Measurements from ENCODE around the gene PCBD1. TPM values are rescaled to one million over a fixed set of nuclear protein-coding genes. Genes with fewer than 3 reads are reported as not detected.

The PCBD1 gene
- 23.4 and 30.4 TPM in 2 replicates for total RNA-seq

DNA sequence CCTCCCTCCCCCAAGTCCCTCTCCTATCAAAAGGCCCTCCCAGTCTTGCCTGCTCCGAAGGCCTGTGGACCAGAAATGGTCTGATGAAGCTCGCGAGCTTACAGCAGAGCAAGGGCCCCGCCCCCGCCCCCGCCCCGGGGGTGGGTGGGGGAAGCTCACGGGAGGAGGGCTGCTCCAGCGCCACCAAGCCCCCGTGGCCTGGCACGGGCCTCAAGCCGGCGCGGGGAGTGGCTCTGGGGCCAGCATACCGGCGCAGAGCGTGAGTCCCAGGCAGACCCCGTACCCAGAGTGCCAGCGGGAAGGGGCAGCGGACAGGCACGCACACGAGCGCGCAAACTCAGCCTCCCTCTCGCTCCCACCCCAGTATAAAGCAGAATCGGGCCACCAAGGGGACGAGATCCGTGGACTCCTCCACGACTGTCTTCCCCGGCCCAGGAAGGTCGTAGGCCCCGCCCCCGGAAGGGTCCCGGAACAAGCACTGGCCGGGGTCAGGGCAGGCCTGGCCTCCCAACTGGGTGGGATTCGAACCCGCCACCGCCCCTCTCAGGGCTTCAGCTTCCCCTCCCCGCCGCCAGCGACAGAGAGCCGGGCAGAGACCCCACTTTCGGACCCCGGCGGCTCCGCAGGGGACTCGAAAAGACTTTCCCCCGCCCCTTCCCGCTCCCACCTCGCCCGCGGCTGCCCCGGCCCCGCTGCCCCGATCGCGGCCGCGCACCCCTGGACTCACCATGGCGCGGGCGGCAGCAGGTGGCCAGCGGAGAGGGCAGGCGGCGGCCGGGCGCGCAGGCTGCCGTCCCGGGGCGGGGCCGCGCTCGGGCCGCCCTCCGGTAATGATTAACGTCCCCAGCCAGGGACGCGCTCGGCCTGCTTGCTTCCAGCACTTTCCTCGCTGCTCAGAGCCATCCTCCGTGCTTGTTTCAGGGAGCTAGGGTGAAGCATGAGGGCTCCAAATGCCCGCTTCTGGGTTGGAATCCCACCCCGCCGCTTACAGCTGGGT, at the start of gene PCBD1:
Gene PCBD1 (minus strand): TSS at position 762 of the 997 bp plus-strand sequence. CDS start 32 bp downstream, at position 730.

Other genes with a start within 250 kb of the PCBD1 start
- gene ADAMTS14, start 216.1 kb downstream of the PCBD1 start, total RNA-seq, result 1.9 and 4.2 TPM in 2 replicates
- gene TBATA, start 103.2 kb downstream of the PCBD1 start, total RNA-seq, result not detected in 2 replicates
- gene SGPL1, start 72.6 kb downstream of the PCBD1 start, total RNA-seq, result 24.5 and 31.4 TPM in 2 replicates

Data from regular cardiac myocyte (primary cell).